22Rv1 (cell line): ENCODE results near the gene PRR20G.

Source experiments
- H3K27ac ChIP-seq: fragments of 450-650 bp; 2 replicates; pipeline ENCODE4 v1.5.1; 2017
- CTCF ChIP-seq: fragments of 450-650 bp; IDR thresholded peaks from 2 replicates; pipeline ENCODE4 v1.5.1; 2017; ENCODE audit warnings: mild to moderate bottlenecking
- ZFX ChIP-seq: fragments of 450-650 bp; IDR thresholded peaks from 2 replicates; pipeline ENCODE4 v1.6.1; 2017; ENCODE audit warnings: antibody characterized with exemption, borderline replicate concordance

Gene PRR20G

GRCh38 chr3:127263586-127264231 is 24.1 kb downstream of the PRR20G start:
- no peak overlapping the region for H3K27ac ChIP-seq
- TF ChIP-seq ZFX: no peak
- TF ChIP-seq CTCF: no peak

GRCh38 chr3:127263037-127263436 is 24.8 kb downstream of the PRR20G start:
- TF ChIP-seq ZFX (no peak), CTCF (no peak)
- no peak overlapping the region for H3K27ac ChIP-seq

DNA sequence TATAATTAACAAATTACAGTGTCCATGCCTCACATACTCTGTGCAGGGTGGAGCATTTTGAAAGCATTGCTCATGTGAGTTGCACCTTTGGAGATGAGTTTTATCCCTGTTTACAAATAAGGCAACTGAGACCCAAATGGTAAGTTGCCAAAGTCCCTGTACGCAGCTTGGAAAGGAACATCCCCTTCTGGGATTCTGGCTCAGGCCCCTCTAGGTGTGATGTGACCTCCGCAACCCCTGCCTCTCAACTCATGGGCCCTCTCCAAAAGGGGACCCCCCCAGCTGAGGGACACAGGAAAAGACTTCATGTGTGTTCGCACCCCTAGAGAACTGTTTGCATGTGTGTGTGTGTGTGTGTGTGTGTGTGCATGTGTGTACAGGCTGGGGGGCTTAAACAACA is 25.3 kb downstream of the PRR20G start:
- H3K27ac ChIP-seq: no peak overlapping the region

GRCh38 chr3:127261925-127262324 is 25.9 kb downstream of the PRR20G start:
- TF ChIP-seq CTCF (no peak), ZFX (no peak)
- H3K27ac ChIP-seq: no peak overlapping the region

More for the DNA sequence above, 25.3 kb downstream of the PRR20G start:
- TF ChIP-seq CTCF: no peak
- TF ChIP-seq ZFX: no peak

DNA sequence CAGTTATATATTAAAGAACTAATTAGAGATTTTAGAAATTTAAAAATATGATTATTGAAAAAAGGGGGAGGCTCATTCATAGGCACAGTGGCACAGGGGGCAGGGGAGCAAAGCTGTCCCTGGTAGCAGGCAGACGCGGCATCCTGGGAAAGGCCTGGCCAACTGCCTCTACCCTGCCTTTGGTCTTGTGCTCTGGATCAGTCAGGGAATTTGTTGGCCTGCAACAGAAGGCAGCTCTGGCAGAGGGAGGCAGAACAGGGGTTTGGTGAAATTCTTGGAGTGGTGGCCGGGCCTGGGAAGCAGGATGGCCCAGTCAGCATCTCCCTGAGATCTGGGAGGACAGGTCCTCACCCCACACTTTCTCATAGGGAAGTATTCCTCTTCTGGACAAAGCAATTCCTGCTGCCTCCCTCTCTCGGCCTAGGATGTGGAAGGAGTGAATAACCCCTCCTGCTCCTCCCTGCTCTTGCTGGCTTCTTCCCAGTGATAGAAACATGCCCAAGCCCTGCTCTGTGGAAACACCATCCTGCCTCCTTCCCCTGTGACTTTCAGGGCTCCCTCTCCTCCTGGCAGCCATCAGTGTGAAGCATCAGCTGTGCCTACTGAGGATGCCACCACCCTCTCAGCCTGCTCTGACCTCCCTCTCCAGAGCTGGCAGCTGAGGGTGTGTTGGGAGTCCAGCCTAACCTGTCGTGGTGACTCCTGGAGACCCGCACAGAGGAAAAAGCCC is 26.9 kb downstream of the PRR20G start:
- H3K27ac ChIP-seq: no peak overlapping the region
- TF ChIP-seq CTCF: no peak
- no peak for TF ChIP-seq ZFX

DNA sequence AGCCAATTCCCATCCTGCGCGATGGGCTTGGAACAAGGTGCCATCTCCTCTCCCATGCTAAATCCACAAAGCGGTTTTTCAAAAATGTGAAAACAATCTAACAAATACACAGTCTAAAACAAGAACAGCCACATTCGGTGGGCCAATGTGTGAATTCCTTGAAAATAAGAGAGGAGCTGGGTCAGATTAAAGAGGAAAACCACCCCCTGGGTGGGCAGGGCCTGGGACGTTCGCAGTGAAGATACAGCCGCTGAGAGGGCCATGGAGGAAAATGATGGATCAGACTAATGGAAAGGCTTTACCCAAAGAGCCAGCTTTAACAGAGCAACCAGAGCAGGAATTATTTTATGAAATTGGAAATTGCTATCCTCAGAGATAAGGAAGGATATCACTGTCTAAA is 27.4 kb downstream of the PRR20G start:
- TF ChIP-seq ZFX: no peak
- TF ChIP-seq CTCF: no peak
- no peak overlapping the region for H3K27ac ChIP-seq

- no peak for TF ChIP-seq CTCF
- no peak for TF ChIP-seq ZFX
- no peak overlapping the region for H3K27ac ChIP-seq
These were observed 28.0 kb downstream of the PRR20G start for GRCh38 chr3:127259882-127260281.
